IPS-15b (cell line): ENCODE results near the gene GAPVD1.

Source experiments
- H3K27me3 ChIP-seq: one replicate; pipeline ENCODE4 v1.6.1; 2013; ENCODE audit warnings: low read length; ENCODE audit not compliant: control insufficient read depth, insufficient read depth
- H3K36me3 ChIP-seq: one replicate; pipeline ENCODE4 v1.6.1; 2013; ENCODE audit warnings: low read length; ENCODE audit not compliant: control insufficient read depth, insufficient read depth
- H3K4me1 ChIP-seq: one replicate; pipeline ENCODE4 v1.6.1; 2013; ENCODE audit warnings: mild to moderate bottlenecking, low read length; ENCODE audit not compliant: control insufficient read depth, insufficient read depth
- H3K4me3 ChIP-seq: one replicate; pipeline ENCODE4 v1.5.1; 2013; ENCODE audit warnings: low read depth, low read length
- H3K9ac ChIP-seq: one replicate; pipeline ENCODE4 v1.6.1; 2013; ENCODE audit warnings: low read depth, mild to moderate bottlenecking, low read length
- H3K9me3 ChIP-seq: one replicate; pipeline ENCODE4 v1.6.1; 2013; ENCODE audit warnings: mild to moderate bottlenecking, low read length; ENCODE audit not compliant: control insufficient read depth, insufficient read depth

Gene GAPVD1

GRCh38 chr9:125405938-125406809, 144.5 kb downstream of the GAPVD1 start:
- Histone ChIP-seq H3K4me3 (no peak overlapping the region), H3K36me3 (no peaks in the 10 kb centered on the region)

DNA sequence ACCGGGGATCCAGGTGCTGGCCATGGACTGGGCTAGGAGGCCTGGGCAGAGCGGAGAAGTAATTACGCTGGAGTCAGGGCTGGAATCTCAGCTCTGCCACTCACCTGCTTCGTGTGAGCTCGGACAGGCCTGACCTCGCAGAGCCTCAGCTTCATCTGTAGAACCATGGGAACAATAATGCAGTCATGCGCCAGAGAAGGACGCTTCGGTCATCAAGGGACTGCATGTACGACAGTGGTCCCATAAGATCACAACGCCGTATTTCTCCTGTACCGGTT, 145.1 kb downstream of the GAPVD1 start:
- H3K9me3 ChIP-seq, result no peaks in the 10 kb centered on the region
- peaks cover 11% of the 10 kb centered on the region for H3K27me3 ChIP-seq
- no peak overlapping the region for H3K4me3 ChIP-seq
- no peak overlapping the region for H3K9ac ChIP-seq
- H3K4me1 ChIP-seq, result no peaks in the 10 kb centered on the region
- no peaks in the 10 kb centered on the region for H3K36me3 ChIP-seq

More at GRCh38 chr9:125405938-125406809, 144.5 kb downstream of the GAPVD1 start:
- Histone ChIP-seq H3K27me3 (peaks cover 11% of the 10 kb centered on the region), H3K9ac (no peak overlapping the region), H3K4me1 (no peaks in the 10 kb centered on the region), H3K9me3 (no peaks in the 10 kb centered on the region)

DNA sequence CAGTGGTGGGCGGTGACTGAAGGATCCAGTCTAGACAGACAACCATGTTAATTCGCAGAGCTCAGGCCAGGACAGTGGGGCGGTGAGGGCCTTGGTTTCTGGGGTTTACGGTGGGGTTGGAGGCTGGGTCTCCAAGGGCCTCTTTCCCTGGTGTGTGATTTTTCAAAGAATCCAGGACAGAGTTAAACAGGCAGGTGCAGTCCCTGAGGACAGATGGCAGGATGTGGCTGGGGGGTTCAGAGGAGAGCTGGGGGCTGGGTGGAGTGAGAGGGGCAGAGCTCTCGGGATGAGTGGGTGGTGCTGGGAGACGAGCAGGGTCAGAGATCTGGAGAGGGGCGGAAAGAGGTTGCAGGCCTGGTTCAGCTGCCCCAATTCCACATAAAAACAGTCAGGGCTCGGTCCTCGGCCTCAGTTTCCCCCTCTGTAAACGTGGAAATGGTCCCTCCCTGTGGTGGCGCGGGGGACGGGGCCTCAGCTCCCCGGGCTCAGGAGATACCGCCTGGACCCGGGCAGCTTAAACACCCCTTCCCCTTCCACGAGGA, 145.9 kb downstream of the GAPVD1 start:
- H3K27me3 ChIP-seq, result peaks cover 11% of the 10 kb centered on the region
- no peaks in the 10 kb centered on the region for H3K9me3 ChIP-seq
- peak overlapping the region; percentile 24 for H3K9ac ChIP-seq
- no peaks in the 10 kb centered on the region for H3K36me3 ChIP-seq
- peak overlapping the region; percentile 69 for H3K4me3 ChIP-seq
- no peaks in the 10 kb centered on the region for H3K4me1 ChIP-seq

GRCh38 chr9:125407974-125408900, 146.6 kb downstream of the GAPVD1 start:
- Histone ChIP-seq H3K36me3 (no peaks in the 10 kb centered on the region), H3K27me3 (peaks cover 11% of the 10 kb centered on the region)

DNA sequence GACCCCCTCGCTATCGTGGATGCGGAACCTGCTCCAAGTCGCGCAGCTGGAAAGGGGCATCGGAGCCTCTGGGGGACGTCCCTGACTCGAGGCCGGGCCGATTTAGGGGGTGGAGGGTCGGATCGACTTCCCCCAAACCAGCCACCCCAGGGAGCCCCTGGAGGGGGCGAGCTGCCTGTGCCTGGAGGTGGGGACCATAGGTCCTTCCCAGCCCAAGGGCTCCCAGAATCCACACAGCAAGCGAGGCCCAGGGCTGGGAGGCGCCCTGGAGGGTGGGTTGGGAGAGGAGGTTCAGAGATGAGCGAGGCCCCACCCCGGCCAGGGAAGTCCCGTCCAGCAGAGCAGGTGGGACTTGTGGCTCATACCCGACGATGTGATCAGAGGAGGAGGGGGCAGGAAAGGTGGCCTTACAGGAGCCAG, 147.6 kb downstream of the GAPVD1 start:
- Histone ChIP-seq H3K4me1 (no peaks in the 10 kb centered on the region), H3K9ac (no peak overlapping the region), H3K4me3 (no peak overlapping the region), H3K36me3 (no peaks in the 10 kb centered on the region), H3K9me3 (no peaks in the 10 kb centered on the region), H3K27me3 (peaks cover 11% of the 10 kb centered on the region)

More at GRCh38 chr9:125407974-125408900, 146.6 kb downstream of the GAPVD1 start:
- H3K4me3 ChIP-seq, result peak overlapping the region; percentile 69
- H3K9me3 ChIP-seq, result no peaks in the 10 kb centered on the region
- no peaks in the 10 kb centered on the region for H3K4me1 ChIP-seq
- H3K9ac ChIP-seq, result peak overlapping the region; percentile 24

DNA sequence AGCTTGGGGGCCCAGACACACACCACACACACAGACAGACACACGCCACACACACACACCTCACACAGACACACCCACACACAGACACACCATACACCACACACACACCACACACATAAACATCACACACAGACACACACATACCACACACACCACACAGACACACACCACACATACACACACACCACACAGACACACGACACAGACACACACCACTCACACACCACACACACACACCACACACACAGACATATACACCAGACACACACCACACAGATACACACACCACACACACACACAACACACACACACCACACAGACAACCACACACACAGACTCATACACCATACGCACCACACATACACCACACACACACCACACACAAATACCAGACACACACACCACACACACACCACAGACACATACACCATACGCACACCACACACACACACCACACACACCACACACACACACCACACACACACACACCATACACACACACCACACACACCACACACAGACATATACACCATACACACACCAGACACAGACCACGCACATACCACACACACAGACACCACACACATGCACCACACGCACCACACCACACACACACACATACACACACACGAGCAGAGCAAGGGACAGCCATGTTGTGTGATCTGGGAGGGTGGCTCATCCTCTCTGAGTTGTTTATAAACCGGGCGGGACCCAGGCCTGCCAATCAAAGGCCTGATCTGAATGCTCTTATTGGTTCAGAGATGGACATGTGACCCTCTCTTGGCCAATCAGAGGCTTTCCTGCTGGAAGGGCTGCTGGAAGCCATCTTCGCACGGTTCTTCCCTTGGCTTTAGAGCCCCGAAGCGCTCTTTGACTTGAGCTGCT, 148.3 kb downstream of the GAPVD1 start:
- Histone ChIP-seq H3K4me3 (no peak overlapping the region), H3K9me3 (no peaks in the 10 kb centered on the region), H3K4me1 (no peaks in the 10 kb centered on the region), H3K27me3 (peaks cover 11% of the 10 kb centered on the region), H3K36me3 (no peaks in the 10 kb centered on the region), H3K9ac (no peak overlapping the region)

DNA sequence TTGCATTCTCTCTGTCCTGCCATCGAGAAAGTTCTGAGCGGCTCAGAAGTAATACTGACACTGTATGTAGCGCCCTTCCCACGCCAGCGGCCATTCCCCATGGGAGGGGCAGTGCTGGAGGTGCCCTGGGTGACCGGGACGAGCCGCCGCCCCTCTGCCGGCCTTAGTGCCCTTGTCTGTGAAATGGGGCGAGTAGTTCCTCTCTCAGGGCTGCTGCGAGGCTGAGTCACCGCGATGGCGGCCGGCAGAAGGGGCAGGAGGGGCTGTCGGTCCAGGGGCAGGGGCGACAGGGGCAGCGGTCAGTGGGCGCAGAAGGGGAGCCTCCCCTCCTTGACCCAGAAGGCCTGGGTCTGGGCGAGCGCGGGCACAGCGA, 148.9 kb downstream of the GAPVD1 start:
- Histone ChIP-seq H3K36me3 (no peaks in the 10 kb centered on the region), H3K4me1 (no peaks in the 10 kb centered on the region), H3K27me3 (peaks cover 11% of the 10 kb centered on the region), H3K9ac (no peak overlapping the region), H3K4me3 (no peak overlapping the region), H3K9me3 (no peaks in the 10 kb centered on the region)

DNA sequence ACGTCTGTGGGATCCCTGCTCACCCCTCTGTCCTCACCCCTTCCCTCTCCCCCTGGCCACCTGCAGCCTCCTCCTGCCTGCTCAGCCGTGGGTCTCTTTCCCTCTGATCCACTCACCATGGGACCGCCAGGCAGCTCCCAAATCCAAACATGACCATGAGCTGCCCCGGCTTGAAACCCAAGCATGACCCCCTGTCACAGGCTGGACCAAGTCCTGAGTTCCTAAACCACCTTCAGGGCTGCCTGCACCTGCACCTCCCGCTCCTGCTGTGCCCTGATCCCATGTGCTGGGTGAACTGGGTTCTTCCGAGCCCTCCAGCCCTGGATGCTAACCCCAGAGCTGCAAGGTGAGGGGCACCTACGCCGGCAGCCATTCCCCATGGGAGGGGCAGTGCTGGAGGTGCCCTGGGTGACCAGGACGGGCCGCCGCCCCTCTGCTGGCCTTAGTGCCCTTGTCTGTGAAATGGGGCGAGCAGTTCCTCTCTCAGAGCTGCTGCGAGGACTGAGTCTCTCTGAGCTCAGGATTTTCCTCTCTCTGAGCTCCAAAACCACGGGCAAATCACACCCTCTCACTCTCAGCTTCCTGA, 149.6 kb downstream of the GAPVD1 start:
- Histone ChIP-seq H3K4me3 (no peak overlapping the region), H3K4me1 (no peaks in the 10 kb centered on the region), H3K36me3 (no peaks in the 10 kb centered on the region), H3K27me3 (peaks cover 11% of the 10 kb centered on the region), H3K9ac (no peak overlapping the region), H3K9me3 (no peaks in the 10 kb centered on the region)

DNA sequence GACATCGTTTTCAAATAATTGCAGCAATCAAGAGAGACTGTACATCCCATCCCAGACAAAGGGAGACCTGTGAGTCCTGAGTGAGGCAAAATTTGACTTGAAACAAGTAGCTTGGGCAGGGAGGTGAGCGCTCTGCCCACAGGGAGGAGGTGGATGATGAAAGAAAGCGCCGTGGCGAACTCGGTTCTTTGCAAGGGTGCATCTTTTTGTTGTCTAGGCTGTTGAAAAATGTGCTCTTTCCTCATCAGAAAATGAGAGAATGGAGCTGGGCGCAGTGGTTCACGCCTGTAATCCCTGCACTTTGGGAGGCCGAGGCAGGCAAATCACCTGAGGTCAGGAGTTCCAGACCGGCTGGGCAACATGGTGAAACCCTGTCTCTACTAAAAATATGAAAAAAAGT, 150.5 kb downstream of the GAPVD1 start:
- H3K27me3 ChIP-seq, result peaks cover 6% of the 10 kb centered on the region
- no peak overlapping the region for H3K9ac ChIP-seq
- H3K4me1 ChIP-seq, result no peaks in the 10 kb centered on the region
- H3K9me3 ChIP-seq, result no peaks in the 10 kb centered on the region
- no peaks in the 10 kb centered on the region for H3K36me3 ChIP-seq
- H3K4me3 ChIP-seq, result no peak overlapping the region

- Histone ChIP-seq H3K4me1 (no peaks in the 10 kb centered on the region), H3K9me3 (no peaks in the 10 kb centered on the region), H3K27me3 (no peaks in the 10 kb centered on the region), H3K4me3 (no peak overlapping the region), H3K9ac (no peak overlapping the region), H3K36me3 (no peaks in the 10 kb centered on the region)
Observed at GRCh38 chr9:125413579-125413978, 152.0 kb downstream of the GAPVD1 start.
